Endometrium (tissue), 2 donors: Measurements from ENCODE around the gene MYH2.
"Not testable (repeated sequence)": the region's sequence is repeated elsewhere in the genome, so short reads cannot be mapped to it uniquely, and the experiment has no call there.

Experiments
- FAIRE-seq: peaks from 2 replicates; lab custom pipeline; 2012; peaks lifted over from hg19 to GRCh38; lab: Jason Lieb, UNC
- donor health status: control.
- donor health status: control.

The MYH2 gene

GRCh38 chr17:10549096-10549842 lies at the start of gene MYH2:
TSS of gene MYH2 (minus strand) at chr17:10549658. CDS start at chr17:10547920, 1,738 bp downstream.
- FAIRE-seq, result no peak

- no peak for FAIRE-seq
These were observed 49.2 kb upstream of the MYH2 start for GRCh38 chr17:10598621-10599020.

- FAIRE-seq, result no peak
These were observed 40.2 kb upstream of the MYH2 start for GRCh38 chr17:10589553-10590145.

DNA sequence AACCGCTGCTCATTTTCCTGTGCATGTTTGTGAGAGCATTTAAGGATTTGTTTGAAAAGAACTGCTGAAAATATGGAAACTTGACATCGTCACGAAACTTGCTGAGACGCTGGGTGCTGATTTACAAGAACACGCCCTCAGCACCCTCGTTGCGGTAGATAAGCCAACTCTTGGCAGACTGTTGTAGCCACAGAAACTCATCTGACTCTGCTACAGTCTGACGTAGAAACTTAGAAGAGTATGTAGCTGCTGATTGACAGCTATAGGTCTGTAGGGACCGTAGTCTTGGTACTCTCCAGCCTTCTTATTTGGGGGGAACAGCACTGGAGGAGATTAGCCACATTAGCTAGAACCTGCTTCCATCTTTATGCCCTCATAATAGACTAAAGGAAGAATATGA lies 36.1 kb upstream of the MYH2 start:
- FAIRE-seq, result no peak

- FAIRE-seq, result no peak
These were observed 34.4 kb upstream of the MYH2 start for GRCh38 chr17:10583834-10584233.

GRCh38 chr17:10579270-10579669 lies 29.8 kb upstream of the MYH2 start:
- no peak for FAIRE-seq

DNA sequence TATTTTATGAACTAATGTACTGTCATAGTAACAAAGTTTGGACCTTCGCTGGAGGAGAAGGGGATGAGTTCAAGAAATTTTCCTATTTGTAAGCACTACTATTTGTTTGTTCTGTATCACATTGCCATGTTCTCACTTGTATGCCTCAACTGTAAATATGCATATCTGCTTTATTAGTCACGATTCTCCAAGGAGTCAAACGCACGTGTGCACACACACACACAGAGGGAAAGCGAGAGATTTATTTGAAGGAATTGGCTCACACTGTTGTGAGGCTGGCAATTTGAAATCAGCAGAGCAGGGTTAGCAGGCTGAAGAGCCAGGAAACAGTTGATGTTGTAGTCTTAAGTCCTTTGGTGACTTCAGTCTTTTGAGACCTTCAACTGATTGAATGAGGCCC lies 24.9 kb upstream of the MYH2 start:
- no peak for FAIRE-seq

DNA sequence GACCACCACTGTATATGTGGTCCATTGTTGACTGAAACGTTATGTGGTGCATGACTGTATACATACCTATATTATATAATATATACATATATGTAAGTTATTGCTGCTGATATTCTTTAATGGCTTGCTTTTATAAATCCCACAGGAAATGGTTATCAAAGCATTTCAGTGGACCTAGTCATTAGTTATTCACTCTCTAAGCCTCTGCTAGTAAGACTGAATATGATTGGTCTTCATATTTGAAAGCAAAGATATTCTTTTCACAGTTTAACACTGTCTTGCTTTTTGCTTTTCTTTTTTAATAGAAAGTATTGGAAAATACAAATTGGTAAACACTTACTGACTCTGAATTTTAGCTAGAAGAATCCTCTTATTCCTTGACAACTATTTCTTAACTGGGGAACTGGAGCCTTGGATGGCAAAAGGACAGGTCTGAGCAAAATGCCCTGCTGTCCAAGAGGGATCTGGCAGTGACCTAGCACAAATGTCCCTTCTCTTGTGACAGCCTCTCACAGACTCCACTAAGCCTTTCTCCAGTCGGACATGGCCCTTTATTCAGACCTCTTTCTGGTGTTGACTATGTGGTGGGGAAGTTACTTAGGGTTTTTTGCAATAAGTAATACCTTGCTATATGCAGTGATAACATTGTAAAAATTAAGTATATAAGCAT lies 14.7 kb upstream of the MYH2 start:
- FAIRE-seq, result no peak

DNA sequence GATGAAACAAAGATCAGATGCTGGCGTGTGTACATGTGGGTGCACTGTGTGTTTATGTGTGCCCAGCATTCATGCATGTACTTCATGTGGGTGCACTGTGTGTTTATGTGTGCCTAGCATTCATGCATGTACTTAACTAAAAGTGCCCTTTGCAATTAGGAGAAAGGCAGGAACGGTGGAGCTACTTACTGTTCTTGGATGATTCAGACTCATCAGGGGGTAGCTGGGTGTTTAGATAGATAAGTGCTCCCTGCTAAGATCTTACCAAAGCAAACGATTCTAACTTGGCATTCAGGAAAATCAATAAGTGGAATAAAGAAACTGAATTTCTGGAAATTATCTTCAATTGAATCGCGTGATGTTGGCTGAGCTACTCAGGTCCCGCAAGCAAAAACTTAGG lies 8.6 kb upstream of the MYH2 start:
- FAIRE-seq, result no peak

GRCh38 chr17:10557422-10557821 lies 8.0 kb upstream of the MYH2 start:
- no peak for FAIRE-seq

DNA sequence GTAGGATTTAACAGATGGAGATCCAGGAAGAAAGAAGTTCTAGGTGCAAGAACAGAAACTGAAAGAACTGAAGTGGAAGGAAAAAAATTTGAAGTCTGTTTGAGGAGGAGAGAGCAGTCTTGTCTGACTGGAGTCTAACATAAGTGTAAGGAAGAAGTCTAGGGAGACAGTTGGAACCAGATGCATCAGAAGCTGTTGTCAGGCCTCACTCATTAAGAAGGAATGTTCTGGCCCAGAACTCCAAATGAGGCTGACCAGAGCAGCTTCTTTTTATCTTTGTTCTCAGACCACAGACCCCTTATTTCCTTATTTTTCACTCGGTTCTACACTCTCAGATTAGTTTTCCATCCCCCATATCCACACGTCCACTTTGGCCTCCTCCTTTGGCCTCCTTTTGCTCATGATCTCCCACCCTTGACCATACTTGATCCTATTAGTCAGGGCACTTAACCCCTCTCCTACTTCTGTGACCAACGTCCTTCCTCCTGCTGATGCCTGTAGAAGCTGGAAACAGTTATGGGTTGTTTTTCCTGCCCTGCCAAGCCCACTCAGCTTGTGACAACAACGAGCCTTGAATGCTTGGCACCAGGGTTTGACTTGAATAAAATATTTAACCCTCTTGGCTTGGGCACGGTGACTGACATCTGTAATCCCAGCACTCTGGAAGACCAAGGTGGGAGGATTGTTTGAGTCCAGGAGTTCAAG lies 7.0 kb upstream of the MYH2 start:
- no peak for FAIRE-seq

DNA sequence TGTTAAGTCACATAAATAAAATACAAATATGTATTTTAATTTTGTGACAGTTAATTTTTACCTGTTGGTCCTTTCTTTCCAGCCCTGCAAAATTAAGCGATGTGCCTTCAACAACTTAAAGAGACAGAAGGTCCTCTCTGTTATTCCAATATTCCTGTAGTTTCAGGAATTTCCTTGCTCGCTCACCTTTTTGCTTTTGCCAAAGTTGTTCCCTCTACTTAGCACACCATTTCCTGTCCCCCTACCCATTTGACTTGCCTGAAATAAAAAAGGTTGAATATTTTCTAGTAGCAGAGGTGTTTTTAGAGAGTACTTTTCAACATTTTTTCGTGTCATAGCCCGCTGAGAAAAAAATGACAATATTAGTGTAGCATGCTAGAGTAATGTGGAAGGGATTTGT lies 556 bp upstream of the MYH2 start:
- no peak for FAIRE-seq

GRCh38 chr17:10547351-10547750 lies 2.1 kb downstream of the MYH2 start:
- no peak for FAIRE-seq

DNA sequence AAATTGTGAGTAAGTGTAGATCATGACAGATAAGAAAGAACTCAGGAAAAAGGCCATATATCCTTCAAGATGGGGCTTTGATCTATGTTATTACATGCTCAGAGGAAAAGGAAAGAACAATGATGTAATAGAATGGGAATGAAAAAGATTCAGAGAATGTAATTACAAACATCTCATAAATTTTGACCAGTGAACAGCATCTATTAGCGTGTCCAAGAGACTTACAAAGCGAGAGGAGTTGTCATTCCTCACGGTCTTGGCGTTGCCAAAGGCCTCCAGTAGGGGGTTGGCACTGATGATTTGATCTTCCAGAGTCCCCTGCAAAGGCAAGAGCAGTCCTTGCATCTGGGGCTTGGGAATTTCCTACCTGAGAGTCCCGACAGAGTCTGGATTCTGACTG lies 6.0 kb downstream of the MYH2 start:
- not testable (repeated sequence) for FAIRE-seq

- not testable (repeated sequence) for FAIRE-seq
These were observed 8.3 kb downstream of the MYH2 start for GRCh38 chr17:10541179-10541578.

- no peak for FAIRE-seq
These were observed 17.4 kb downstream of the MYH2 start for GRCh38 chr17:10532026-10532425.

- no peak for FAIRE-seq
These were observed 22.0 kb downstream of the MYH2 start for GRCh38 chr17:10527419-10527818.

- no peak for FAIRE-seq
These were observed 22.9 kb downstream of the MYH2 start for GRCh38 chr17:10526517-10526916.

GRCh38 chr17:10523064-10523463 lies 26.4 kb downstream of the MYH2 start:
- FAIRE-seq, result no peak

GRCh38 chr17:10521949-10522348 lies 27.5 kb downstream of the MYH2 start:
- FAIRE-seq, result no peak

GRCh38 chr17:10518271-10519037 lies 31.0 kb downstream of the MYH2 start, which contains the start of gene MYH1:
TSS of gene MYH1 (minus strand) at chr17:10518542. CDS start at chr17:10516642, 1,900 bp downstream.
- FAIRE-seq, result no peak

DNA sequence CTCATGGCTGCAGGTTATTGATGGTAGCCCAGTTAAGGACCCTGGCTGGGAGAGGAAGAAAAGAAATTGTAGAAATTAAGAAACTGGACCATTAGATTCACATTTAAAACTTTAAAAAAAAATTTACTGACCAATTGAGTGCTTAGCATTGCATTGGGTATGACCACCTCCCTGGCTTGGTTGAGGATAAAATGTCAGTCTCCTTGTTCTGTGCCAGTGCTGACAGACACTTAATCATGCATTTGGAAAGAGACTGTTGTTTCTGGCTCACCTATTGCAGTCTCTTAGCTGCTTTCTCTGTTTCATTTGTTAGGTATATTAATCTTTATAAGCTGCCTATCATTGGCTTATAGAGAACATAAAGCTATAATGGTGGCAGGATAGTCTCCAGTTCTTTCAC lies 32.8 kb downstream of the MYH2 start:
- FAIRE-seq, result no peak
